Activated naive CD8-positive, alpha-beta T cell treated with anti-CD3 and anti-CD28 coated beads, Interleukin-2, amount 10 ng/mL, durations not matched to agents 7 days and 5 days (primary cell): ENCODE measurements around the gene SLC25A47. TPM values are rescaled to one million over a fixed set of nuclear protein-coding genes. Genes with fewer than 3 reads are reported as not detected.

Experiments
- ATAC-seq: fragments of 150-1000 bp; cut with Tn5 transposase; one replicate; pipeline ENCODE4 v1.10.0; 2021; ENCODE audit warnings: low read depth, moderate library complexity
- POLR2A ChIA-PET: fragments of 350-600 bp; sonication (Branson Sonifier 250); formaldehyde crosslinking; loops from one replicate; lab custom pipeline; 2021; ENCODE audit warnings: antibody characterized with exemption; lab: Charles Lee
- DNase-seq: peaks from one replicate; pipeline ENCODE4 v3.0.0; 2021
- H3K27ac Mint-ChIP-seq: one replicate; pipeline ENCODE4 v1.8.0; 2022; ENCODE audit warnings: mild to moderate bottlenecking, mixed read lengths
- H3K27me3 Mint-ChIP-seq: one replicate; pipeline ENCODE4 v1.8.0; 2022; ENCODE audit warnings: mild to moderate bottlenecking, moderate library complexity, mixed read lengths
- H3K36me3 Mint-ChIP-seq: one replicate; pipeline ENCODE4 v1.8.0; 2021; ENCODE audit warnings: mild to moderate bottlenecking, mixed read lengths
- H3K4me1 Mint-ChIP-seq: one replicate; pipeline ENCODE4 v1.8.0; 2021; ENCODE audit warnings: mixed read lengths
- H3K4me3 Mint-ChIP-seq: one replicate; pipeline ENCODE4 v1.8.0; 2022; ENCODE audit warnings: mild to moderate bottlenecking, moderate library complexity, mixed read lengths
- H3K9me3 Mint-ChIP-seq: one replicate; pipeline ENCODE4 v1.8.0; 2021; ENCODE audit warnings: mixed read lengths
- total RNA-seq, 2 experiments: library from RNA; stranded (reverse); gene quantifications; one replicate each; pipeline ENCODE4 v1.2.3, GENCODE V29; 2021

The SLC25A47 gene
- total RNA-seq, 2 experiments from 2014 or later: not detected

GRCh38 chr14:100317912-100318808, 5.0 kb upstream of the SLC25A47 start:
- peak; percentile 95 for ATAC-seq
- Mint-ChIP-seq H3K36me3 (no peaks in the 10 kb centered on the region), H3K4me1 (peaks cover 7% of the 10 kb centered on the region), H3K27me3 (no peaks in the 10 kb centered on the region), H3K4me3 (peak overlapping the region; percentile 78), H3K9me3 (no peaks in the 10 kb centered on the region), H3K27ac (peak overlapping the region; percentile 68)
- POLR2A ChIA-PET: no interaction called here
- peak; percentile 83 for DNase-seq

- no peak for ATAC-seq
- H3K27me3 Mint-ChIP-seq: no peaks in the 10 kb centered on the region
- H3K9me3 Mint-ChIP-seq: no peaks in the 10 kb centered on the region
- no peak for DNase-seq
- peaks cover 7% of the 10 kb centered on the region for H3K4me1 Mint-ChIP-seq
- no peak overlapping the region for H3K27ac Mint-ChIP-seq
- no peak overlapping the region for H3K4me3 Mint-ChIP-seq
- POLR2A ChIA-PET: interaction anchor here (0.7 kb wide), 1 partner anchor 18 kb away, joined by 3 read pairs; no protein-coding TSS in a partner anchor
- H3K36me3 Mint-ChIP-seq: no peaks in the 10 kb centered on the region
Observed at GRCh38 chr14:100320157-100320856, 2.8 kb upstream of the SLC25A47 start.

GRCh38 chr14:100321473-100322137, 1.5 kb upstream of the SLC25A47 start:
- Mint-ChIP-seq H3K36me3 (no peaks in the 10 kb centered on the region), H3K4me1 (peaks cover 7% of the 10 kb centered on the region), H3K9me3 (no peaks in the 10 kb centered on the region), H3K27me3 (no peaks in the 10 kb centered on the region), H3K27ac (no peak overlapping the region), H3K4me3 (no peak overlapping the region)
- no peak for ATAC-seq
- no peak for DNase-seq
- POLR2A ChIA-PET: no interaction called here

GRCh38 chr14:100322138-100322957, 791 bp upstream of the SLC25A47 start:
- no peaks in the 10 kb centered on the region for H3K27me3 Mint-ChIP-seq
- DNase-seq (no peak), ATAC-seq (no peak)
- no peak overlapping the region for H3K4me3 Mint-ChIP-seq
- H3K36me3 Mint-ChIP-seq: no peaks in the 10 kb centered on the region
- peaks cover 7% of the 10 kb centered on the region for H3K4me1 Mint-ChIP-seq
- POLR2A ChIA-PET: no interaction called here
- no peak overlapping the region for H3K27ac Mint-ChIP-seq
- no peaks in the 10 kb centered on the region for H3K9me3 Mint-ChIP-seq

GRCh38 chr14:100323942-100324307, 786 bp downstream of the SLC25A47 start:
- ATAC-seq: no peak
- Mint-ChIP-seq H3K36me3 (no peaks in the 10 kb centered on the region), H3K27me3 (no peaks in the 10 kb centered on the region), H3K27ac (no peak overlapping the region), H3K9me3 (no peaks in the 10 kb centered on the region), H3K4me1 (peaks cover 4% of the 10 kb centered on the region), H3K4me3 (no peak overlapping the region)
- no peak for DNase-seq
- POLR2A ChIA-PET: no interaction called here

- POLR2A ChIA-PET: no interaction called here
- Mint-ChIP-seq H3K27ac (no peak overlapping the region), H3K4me1 (peaks cover 1% of the 10 kb centered on the region), H3K4me3 (no peak overlapping the region), H3K36me3 (no peaks in the 10 kb centered on the region), H3K27me3 (no peaks in the 10 kb centered on the region), H3K9me3 (no peaks in the 10 kb centered on the region)
- ATAC-seq (no peak), DNase-seq (no peak)
Observed at GRCh38 chr14:100325231-100325632, 2.1 kb downstream of the SLC25A47 start.

GRCh38 chr14:100325958-100326357, 2.8 kb downstream of the SLC25A47 start:
- DNase-seq (no peak), ATAC-seq (no peak)
- Mint-ChIP-seq H3K4me3 (no peak overlapping the region), H3K27me3 (no peaks in the 10 kb centered on the region), H3K9me3 (no peaks in the 10 kb centered on the region), H3K27ac (no peak overlapping the region), H3K36me3 (no peaks in the 10 kb centered on the region), H3K4me1 (no peaks in the 10 kb centered on the region)
- POLR2A ChIA-PET: no interaction called here

GRCh38 chr14:100327128-100327527, 4.0 kb downstream of the SLC25A47 start:
- DNase-seq (no peak), ATAC-seq (no peak)
- Mint-ChIP-seq H3K27ac (no peak overlapping the region), H3K27me3 (no peaks in the 10 kb centered on the region), H3K9me3 (no peaks in the 10 kb centered on the region), H3K4me3 (no peak overlapping the region), H3K36me3 (peaks cover 2% of the 10 kb centered on the region), H3K4me1 (no peaks in the 10 kb centered on the region)
- POLR2A ChIA-PET: no interaction called here

GRCh38 chr14:100328495-100329163, 5.5 kb downstream of the SLC25A47 start:
- Mint-ChIP-seq H3K4me1 (no peaks in the 10 kb centered on the region), H3K36me3 (peaks cover 2% of the 10 kb centered on the region), H3K27me3 (no peaks in the 10 kb centered on the region), H3K9me3 (no peaks in the 10 kb centered on the region), H3K4me3 (no peak overlapping the region), H3K27ac (no peak overlapping the region)
- POLR2A ChIA-PET: no interaction called here
- ATAC-seq (no peak), DNase-seq (no peak)

- POLR2A ChIA-PET: no interaction called here
Observed at GRCh38 chr14:100329233-100330006, 6.3 kb downstream of the SLC25A47 start.

GRCh38 chr14:100330007-100330344, 6.8 kb downstream of the SLC25A47 start:
- POLR2A ChIA-PET: no interaction called here
- Mint-ChIP-seq H3K4me1 (no peaks in the 10 kb centered on the region), H3K27ac (no peak overlapping the region), H3K36me3 (peaks cover 5% of the 10 kb centered on the region), H3K9me3 (no peaks in the 10 kb centered on the region), H3K27me3 (no peaks in the 10 kb centered on the region), H3K4me3 (no peak overlapping the region)
- DNase-seq (no peak), ATAC-seq (no peak)

More at GRCh38 chr14:100329233-100330006, 6.3 kb downstream of the SLC25A47 start:
- H3K9me3 Mint-ChIP-seq: no peaks in the 10 kb centered on the region
- H3K27ac Mint-ChIP-seq: no peak overlapping the region
- no peak for DNase-seq
- no peak for ATAC-seq
- no peaks in the 10 kb centered on the region for H3K4me1 Mint-ChIP-seq
- H3K27me3 Mint-ChIP-seq: no peaks in the 10 kb centered on the region
- H3K4me3 Mint-ChIP-seq: no peak overlapping the region
- peaks cover 2% of the 10 kb centered on the region for H3K36me3 Mint-ChIP-seq

- no peak for DNase-seq
- POLR2A ChIA-PET: no interaction called here
- no peak for ATAC-seq
Observed at GRCh38 chr14:100330388-100330931, 7.3 kb downstream of the SLC25A47 start.

More at GRCh38 chr14:100330388-100330931, 7.3 kb downstream of the SLC25A47 start:
- peaks cover 5% of the 10 kb centered on the region for H3K36me3 Mint-ChIP-seq
- H3K4me3 Mint-ChIP-seq: no peak overlapping the region
- H3K27me3 Mint-ChIP-seq: no peaks in the 10 kb centered on the region
- H3K9me3 Mint-ChIP-seq: no peaks in the 10 kb centered on the region
- no peaks in the 10 kb centered on the region for H3K4me1 Mint-ChIP-seq
- H3K27ac Mint-ChIP-seq: no peak overlapping the region
